Measurements from ENCODE around the gene RAD51B. TPM values are rescaled to one million over a fixed set of nuclear protein-coding genes. Genes with fewer than 3 reads are reported as not detected.

RAD51B gene
- total and polyA plus RNA-seq, 4 donors = 2.5 to 95.0 (median 9.6) TPM

DNA sequence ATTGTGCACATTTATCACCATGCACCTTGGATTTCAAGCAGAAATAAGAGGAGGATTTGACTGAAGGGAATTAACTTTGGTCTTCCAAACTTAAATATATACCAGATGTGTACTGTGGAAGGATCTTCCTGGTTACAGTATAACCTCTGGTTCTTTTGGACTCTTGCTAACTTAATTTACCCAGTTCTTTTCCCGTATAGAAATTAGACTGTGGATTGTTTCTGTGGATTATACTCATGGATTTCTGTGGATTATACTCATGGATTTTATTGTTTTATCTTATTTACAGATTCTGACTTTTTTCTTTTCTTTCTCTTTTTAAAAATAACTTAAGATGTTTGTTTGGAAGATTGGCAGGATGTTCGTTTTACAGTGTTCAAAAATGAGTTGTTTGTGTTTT lies 215.3 kb downstream of the RAD51B start:
- WGBS, 2 donors = 88 to 91% methylated on average over 2 of the region's 2 CpGs

DNA sequence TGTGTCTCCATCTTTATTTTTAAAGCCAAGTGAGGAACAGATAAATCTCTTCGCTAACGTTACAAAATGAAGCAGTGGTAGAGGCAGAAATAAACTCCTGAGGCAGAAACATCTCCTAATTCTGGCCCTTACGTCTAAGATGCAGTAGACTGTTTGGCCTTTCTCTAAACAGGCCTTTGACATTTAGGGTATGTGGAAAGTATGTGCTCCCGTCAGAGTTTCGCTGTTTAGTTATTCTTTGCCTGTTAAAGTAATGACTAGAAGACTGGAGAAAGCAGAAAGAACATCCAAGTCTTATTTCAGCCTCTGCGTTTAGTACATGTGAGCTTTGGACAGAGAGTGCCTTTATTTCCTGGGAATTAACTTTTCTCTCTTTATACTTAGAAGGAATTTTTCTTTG lies 216.6 kb downstream of the RAD51B start:
- Histone ChIP-seq H3K36me3 (ENCODE audit: control insufficient read depth in 4 of 4, insufficient read depth in 4 of 4, low read length in 4 of 4) (no peaks in the 10 kb centered on the region), H3K9me3 (ENCODE audit: control insufficient read depth in 4 of 4, insufficient read depth in 3 of 4, low read length in 3 of 4) (no peaks in the 10 kb centered on the region), H3K9ac (ENCODE audit: insufficient read depth in 1 of 2, low read length in 2 of 2) (peak overlapping the region in 1 of 2 donors; percentile 0), H3K27ac (ENCODE audit: low read depth in 1 of 2, low read length in 1 of 2) (no peak overlapping the region), H3K4me3 (no peak overlapping the region), H3K27me3 (ENCODE audit: control insufficient read depth in 3 of 3, insufficient read depth in 3 of 3, low read length in 2 of 3) (no peaks in the 10 kb centered on the region), H3K4me1 (ENCODE audit: control insufficient read depth in 5 of 5, insufficient read depth in 5 of 5, low read length in 5 of 5) (peaks cover 0 to 65% (median 4%) of the 10 kb centered on the region in 5 donors)
- DNase-seq (peak in 1 of 3 donors; percentile 60), ATAC-seq (ENCODE audit: insufficient read depth, low FRiP score) (no peak)
- TF ChIP-seq, protein P1, sequence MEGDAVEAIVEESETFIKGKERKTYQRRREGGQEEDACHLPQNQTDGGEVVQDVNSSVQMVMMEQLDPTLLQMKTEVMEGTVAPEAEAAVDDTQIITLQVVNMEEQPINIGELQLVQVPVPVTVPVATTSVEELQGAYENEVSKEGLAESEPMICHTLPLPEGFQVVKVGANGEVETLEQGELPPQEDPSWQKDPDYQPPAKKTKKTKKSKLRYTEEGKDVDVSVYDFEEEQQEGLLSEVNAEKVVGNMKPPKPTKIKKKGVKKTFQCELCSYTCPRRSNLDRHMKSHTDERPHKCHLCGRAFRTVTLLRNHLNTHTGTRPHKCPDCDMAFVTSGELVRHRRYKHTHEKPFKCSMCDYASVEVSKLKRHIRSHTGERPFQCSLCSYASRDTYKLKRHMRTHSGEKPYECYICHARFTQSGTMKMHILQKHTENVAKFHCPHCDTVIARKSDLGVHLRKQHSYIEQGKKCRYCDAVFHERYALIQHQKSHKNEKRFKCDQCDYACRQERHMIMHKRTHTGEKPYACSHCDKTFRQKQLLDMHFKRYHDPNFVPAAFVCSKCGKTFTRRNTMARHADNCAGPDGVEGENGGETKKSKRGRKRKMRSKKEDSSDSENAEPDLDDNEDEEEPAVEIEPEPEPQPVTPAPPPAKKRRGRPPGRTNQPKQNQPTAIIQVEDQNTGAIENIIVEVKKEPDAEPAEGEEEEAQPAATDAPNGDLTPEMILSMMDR (IDR thresholded peaks at IDR 0.05; ENCODE audit: control extremely low read depth, extremely low read depth) = no peak
- WGBS, 2 donors = 86 to 87% methylated on average over 6 of the region's 6 CpGs

More for the DNA sequence above, 215.3 kb downstream of the RAD51B start:
- DNase-seq (no peak), ATAC-seq (ENCODE audit: insufficient read depth, low FRiP score) (no peak)
- Histone ChIP-seq H3K9me3 (ENCODE audit: control insufficient read depth in 4 of 4, insufficient read depth in 3 of 4, low read length in 3 of 4) (peaks cover 0 to 9% (median 1%) of the 10 kb centered on the region in 4 donors), H3K27ac (ENCODE audit: low read depth in 1 of 2, low read length in 1 of 2) (no peak overlapping the region), H3K36me3 (ENCODE audit: control insufficient read depth in 4 of 4, insufficient read depth in 4 of 4, low read length in 4 of 4) (no peaks in the 10 kb centered on the region), H3K27me3 (ENCODE audit: control insufficient read depth in 3 of 3, insufficient read depth in 3 of 3, low read length in 2 of 3) (no peaks in the 10 kb centered on the region), H3K9ac (ENCODE audit: insufficient read depth in 1 of 2, low read length in 2 of 2) (no peak overlapping the region), H3K4me1 (ENCODE audit: control insufficient read depth in 5 of 5, insufficient read depth in 5 of 5, low read length in 5 of 5) (peaks cover 0 to 63% (median 4%) of the 10 kb centered on the region in 5 donors), H3K4me3 (no peak overlapping the region)
- TF ChIP-seq, protein P1 (IDR thresholded peaks at IDR 0.05; ENCODE audit: control extremely low read depth, extremely low read depth) = no peak

DNA sequence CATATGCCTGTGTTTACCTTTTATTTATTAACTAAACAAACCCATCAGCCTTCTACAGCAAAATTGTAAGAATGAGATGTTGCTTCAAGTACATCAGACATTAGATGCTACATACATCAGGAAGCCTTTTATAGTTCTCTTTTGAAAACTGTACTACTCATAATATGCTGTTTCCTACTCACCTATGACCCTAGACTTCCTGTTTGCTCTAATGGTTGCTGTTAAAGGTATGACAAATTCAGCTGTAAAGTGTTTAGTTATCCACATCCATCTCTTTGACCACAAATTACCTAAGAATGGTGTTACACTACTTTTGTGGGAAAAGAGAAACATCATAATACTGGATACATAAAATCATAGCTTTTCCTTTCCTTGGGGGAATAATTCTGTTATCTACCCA lies 220.0 kb downstream of the RAD51B start:
- Histone ChIP-seq H3K36me3 (ENCODE audit: control insufficient read depth in 4 of 4, insufficient read depth in 4 of 4, low read length in 4 of 4) (no peaks in the 10 kb centered on the region), H3K27me3 (ENCODE audit: control insufficient read depth in 3 of 3, insufficient read depth in 3 of 3, low read length in 2 of 3) (no peaks in the 10 kb centered on the region), H3K4me3 (no peak overlapping the region), H3K9me3 (ENCODE audit: control insufficient read depth in 4 of 4, insufficient read depth in 3 of 4, low read length in 3 of 4) (no peaks in the 10 kb centered on the region), H3K27ac (ENCODE audit: low read depth in 1 of 2, low read length in 1 of 2) (no peak overlapping the region), H3K9ac (ENCODE audit: insufficient read depth in 1 of 2, low read length in 2 of 2) (no peak overlapping the region), H3K4me1 (ENCODE audit: control insufficient read depth in 5 of 5, insufficient read depth in 5 of 5, low read length in 5 of 5) (peaks cover 2 to 69% (median 24%) of the 10 kb centered on the region in 5 donors)
- ATAC-seq (ENCODE audit: insufficient read depth, low FRiP score) (no peak), DNase-seq (no peak)
- TF ChIP-seq, protein P1 (IDR thresholded peaks at IDR 0.05; ENCODE audit: control extremely low read depth, extremely low read depth) = no peak
